Measurements from ENCODE around the gene KRT82. TPM values are rescaled to one million over a fixed set of nuclear protein-coding genes. Genes with fewer than 3 reads are reported as not detected.

Gene KRT82
- polyA plus RNA-seq, 2 of the 4 experiments (the other 2 are of a cell fraction) = not detected

GRCh38 chr12:52398176-52398575 is 8.0 kb downstream of the KRT82 start:
- Histone ChIP-seq H3K4me1 (peaks cover 6% of the 10 kb centered on the region; the same call in 1 of the 3 replicates), H3K27ac (no peak overlapping the region), H3K4me2 (no peak overlapping the region), H3K9me3 (no peaks in the 10 kb centered on the region), H3K4me3 (no peak overlapping the region)
- ChIA-PET POLR2A (no interaction called here), CTCF (interaction anchor here (0.5 to 46.1 kb wide), 6 partner anchors 21 to 475 kb away, joined by 3 to 1221 read pairs (median 4); no protein-coding TSS in a partner anchor)
- WGBS (ENCODE audit: missing lambda C conversion rate) = 84% methylated on average over 1 of the region's 1 CpG
- no peak for FAIRE-seq
- DNase-seq (ENCODE audit: low read depth in 1 of 2, low spot score in 1 of 2) = peak in 1 of 2 experiments; percentile 35
- TF ChIP-seq GATA3 (IDR thresholded peaks at IDR 0.05; ENCODE audit: borderline replicate concordance) = no peak
- ATAC-seq = peak in 1 of 2 experiments; percentile 40; a peak in 1 of 6 replicates

- FAIRE-seq (no peak), DNase-seq (ENCODE audit: low read depth in 1 of 2, low spot score in 1 of 2) (no peak), ATAC-seq (no peak)
- Histone ChIP-seq H3K4me2 (no peak overlapping the region), H3K27ac (peak overlapping the region in 1 of 2 experiments; percentile 20; a peak in 1 of 6 replicates), H3K4me1 (peaks cover 11% of the 10 kb centered on the region), H3K4me3 (no peak overlapping the region), H3K9me3 (no peaks in the 10 kb centered on the region)
- CTCF ChIA-PET = interaction anchor here (1.0 to 46.1 kb wide), 11 partner anchors 9 to 477 kb away, joined by 3 to 1221 read pairs (median 8); no protein-coding TSS in a partner anchor
- POLR2A ChIA-PET = no interaction called here
- WGBS (ENCODE audit: missing lambda C conversion rate) = 74% methylated on average over 8 of the region's 8 CpGs
- TF ChIP-seq EP300 (IDR thresholded peaks at IDR 0.05) (no peak), ZSCAN20 (CRISPR knock-in tag; IDR thresholded peaks at IDR 0.05) (no peak), TFCP2L1 (CRISPR knock-in tag; IDR thresholded peaks at IDR 0.05) (no peak), HOXB13 (CRISPR knock-in tag; IDR thresholded peaks at IDR 0.05; ENCODE audit: low read depth) (no peak), PBX3 (IDR thresholded peaks at IDR 0.05) (no peak), BCL3 (IDR thresholded peaks at IDR 0.05) (no peak), KDM1A (IDR thresholded peaks at IDR 0.05; ENCODE audit: low read depth) (no peak), ZC3H11A (IDR thresholded peaks at IDR 0.05) (no peak), HEYL (CRISPR knock-in tag; IDR thresholded peaks at IDR 0.05) (no peak), FOSL2 (IDR thresholded peaks at IDR 0.05) (no peak), FOSL2 (CRISPR knock-in tag; IDR thresholded peaks at IDR 0.05) (no peak), HES2 (IDR thresholded peaks at IDR 0.05) (no peak)
Measured at GRCh38 chr12:52396656-52397055, 9.5 kb downstream of the KRT82 start.

- CTCF ChIA-PET = interaction anchor here (1.0 to 46.1 kb wide), 20 partner anchors 8 to 478 kb away, joined by 3 to 1221 read pairs (median 4); no protein-coding TSS in a partner anchor
- ATAC-seq (peak in 1 of 2 experiments; percentile 63; a peak in 3 of 6 replicates), FAIRE-seq (no peak), DNase-seq (ENCODE audit: low read depth in 1 of 2, low spot score in 1 of 2) (peak; percentile 43 to 55)
- H3K4me2 ChIP-seq = no peak overlapping the region
- WGBS (ENCODE audit: missing lambda C conversion rate) = 80% methylated on average over 17 of the region's 20 CpGs
- peaks cover 19% of the 10 kb centered on the region for H3K4me1 ChIP-seq
- POLR2A ChIA-PET = no interaction called here
- H3K4me3 ChIP-seq = no peak overlapping the region
- H3K9me3 ChIP-seq = no peaks in the 10 kb centered on the region
- H3K27ac ChIP-seq = 0 out of 6 replicates have a peak overlapping the region, but pooled peaks of 1 of the 2 experiments have one; percentile 20
- TF ChIP-seq HMGXB4 (CRISPR knock-in tag; IDR thresholded peaks at IDR 0.05; ENCODE audit: borderline replicate concordance) (no peak), HOXB5 (CRISPR knock-in tag; IDR thresholded peaks at IDR 0.05) (no peak), MAX (IDR thresholded peaks at IDR 0.05) (no peak), CHD2 (IDR thresholded peaks at IDR 0.05; ENCODE audit: low read length, partially characterized antibody) (no peak), MAFK (IDR thresholded peaks at IDR 0.05; ENCODE audit: partially characterized antibody) (no peak), SMC3 (IDR thresholded peaks at IDR 0.05) (peak; percentile 22; the same call in 1 of the 3 replicates), RAD21 (conservative IDR thresholded peaks at IDR 0.05 in 1 of 2, IDR thresholded peaks at IDR 0.05 in 1 of 2) (peak; percentile 24 to 43; a peak in 3 of 5 replicates), CEBPB (IDR thresholded peaks at IDR 0.05) (peak; percentile 66 to 78; a peak in 3 of 4 replicates), ATOH8 (CRISPR knock-in tag; IDR thresholded peaks at IDR 0.05; ENCODE audit: low read depth) (no peak), HOXA7 (CRISPR knock-in tag; IDR thresholded peaks at IDR 0.05) (no peak), CTCF (IDR thresholded peaks at IDR 0.05) (peak; percentile 40; the same call in 2 of the 3 replicates)
Measured at GRCh38 chr12:52395761-52396434, 10.2 kb downstream of the KRT82 start.
